Spleen (tissue), 7 donors: ENCODE data around the gene LAMP2.

Experiments
- POLR2A ChIP-seq, 3 donors: fragments of 450-650 bp; IDR thresholded peaks; one replicate each; pipeline ENCODE4 v1.5.1; 2017; ENCODE audit warnings: antibody characterized with exemption in 3 of 3, mild to moderate bottlenecking in 1 of 3
- TF ChIP-seq, protein P1 (sequence below), 11 experiments: fragments of 200-600 bp in 7 of 11; fragments of 450-650 bp in 4 of 11; sonication (generic) in 4 of 11; IDR thresholded peaks in 8 of 11; conservative IDR thresholded peaks in 3 of 11; 1 replicate in 7 of 11; 2 replicates in 4 of 11; pipeline versions ENCODE4 v1.4.0 to v1.8.0; 2016 to 2021; ENCODE audit warnings: antibody characterized with exemption in 11 of 11, inconsistent platforms in 4 of 11, mild to moderate bottlenecking in 1 of 11
- donor health status: DM: no; HTN: no; CAD: no; lungs with moderate emphysema.
- donor health status: DM: no; HTN: no; CAD: no.
- donor health status: DM: no; HTN: no; CAD: no.

GRCh38 chrX:120378570-120378969, 90.5 kb downstream of the LAMP2 start:
- TF ChIP-seq, protein P1, sequence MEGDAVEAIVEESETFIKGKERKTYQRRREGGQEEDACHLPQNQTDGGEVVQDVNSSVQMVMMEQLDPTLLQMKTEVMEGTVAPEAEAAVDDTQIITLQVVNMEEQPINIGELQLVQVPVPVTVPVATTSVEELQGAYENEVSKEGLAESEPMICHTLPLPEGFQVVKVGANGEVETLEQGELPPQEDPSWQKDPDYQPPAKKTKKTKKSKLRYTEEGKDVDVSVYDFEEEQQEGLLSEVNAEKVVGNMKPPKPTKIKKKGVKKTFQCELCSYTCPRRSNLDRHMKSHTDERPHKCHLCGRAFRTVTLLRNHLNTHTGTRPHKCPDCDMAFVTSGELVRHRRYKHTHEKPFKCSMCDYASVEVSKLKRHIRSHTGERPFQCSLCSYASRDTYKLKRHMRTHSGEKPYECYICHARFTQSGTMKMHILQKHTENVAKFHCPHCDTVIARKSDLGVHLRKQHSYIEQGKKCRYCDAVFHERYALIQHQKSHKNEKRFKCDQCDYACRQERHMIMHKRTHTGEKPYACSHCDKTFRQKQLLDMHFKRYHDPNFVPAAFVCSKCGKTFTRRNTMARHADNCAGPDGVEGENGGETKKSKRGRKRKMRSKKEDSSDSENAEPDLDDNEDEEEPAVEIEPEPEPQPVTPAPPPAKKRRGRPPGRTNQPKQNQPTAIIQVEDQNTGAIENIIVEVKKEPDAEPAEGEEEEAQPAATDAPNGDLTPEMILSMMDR (IDR thresholded peaks at IDR 0.05 in 8 of 11, conservative IDR thresholded peaks at IDR 0.05 in 3 of 11): no peak
- TF ChIP-seq POLR2A (IDR thresholded peaks at IDR 0.05): no peak
